Stimulated activated naive CD8-positive, alpha-beta T cell treated with anti-CD3 and anti-CD28 coated beads, Interleukin-15, Interleukin-2, amounts not matched to agents 100 ng/mL and 50 ng/mL, for 24 hours (primary cell): Measurements from ENCODE around the gene FKBP9.
"Not testable (repeated sequence)": the region's sequence is repeated elsewhere in the genome, so short reads cannot be mapped to it uniquely, and the experiment has no call there.

Experiments
- H3K27ac Mint-ChIP-seq: one replicate; pipeline ENCODE4 v1.8.0; 2021; ENCODE audit warnings: mild to moderate bottlenecking, mixed read lengths
- H3K27me3 Mint-ChIP-seq: one replicate; pipeline ENCODE4 v1.8.0; 2021; ENCODE audit warnings: mixed read lengths
- H3K36me3 Mint-ChIP-seq: one replicate; pipeline ENCODE4 v1.8.0; 2021; ENCODE audit warnings: low read depth, mixed read lengths
- H3K4me1 Mint-ChIP-seq: one replicate; pipeline ENCODE4 v1.8.0; 2021; ENCODE audit warnings: low read depth, mixed read lengths
- H3K4me3 Mint-ChIP-seq: one replicate; pipeline ENCODE4 v1.8.0; 2021; ENCODE audit warnings: mild to moderate bottlenecking, mixed read lengths
- H3K9me3 Mint-ChIP-seq: one replicate; pipeline ENCODE4 v1.8.0; 2021; ENCODE audit warnings: mixed read lengths

FKBP9 gene

GRCh38 chr7:32979246-32979645 lies 22.0 kb downstream of the FKBP9 start:
- H3K36me3 Mint-ChIP-seq, H3K9me3 Mint-ChIP-seq, H3K27ac Mint-ChIP-seq, H3K4me1 Mint-ChIP-seq, H3K4me3 Mint-ChIP-seq, H3K27me3 Mint-ChIP-seq: not testable (repeated sequence)

GRCh38 chr7:32979902-32980301 lies 22.7 kb downstream of the FKBP9 start:
- H3K27ac Mint-ChIP-seq, H3K9me3 Mint-ChIP-seq, H3K4me3 Mint-ChIP-seq, H3K4me1 Mint-ChIP-seq, H3K36me3 Mint-ChIP-seq: not testable (repeated sequence)
- peaks cover 13% of the 10 kb centered on the region for H3K27me3 Mint-ChIP-seq

- peaks cover 30% of the 10 kb centered on the region for H3K27me3 Mint-ChIP-seq
- H3K27ac Mint-ChIP-seq, H3K4me3 Mint-ChIP-seq, H3K36me3 Mint-ChIP-seq, H3K9me3 Mint-ChIP-seq: not testable (repeated sequence)
- H3K4me1 Mint-ChIP-seq = peaks cover 24% of the 10 kb centered on the region
Measured at GRCh38 chr7:32988148-32988547, 30.9 kb downstream of the FKBP9 start.

- H3K27me3 Mint-ChIP-seq = peaks cover 33% of the 10 kb centered on the region
- H3K36me3 Mint-ChIP-seq, H3K27ac Mint-ChIP-seq, H3K9me3 Mint-ChIP-seq, H3K4me3 Mint-ChIP-seq: not testable (repeated sequence)
- peaks cover 27% of the 10 kb centered on the region for H3K4me1 Mint-ChIP-seq
Measured at GRCh38 chr7:32991068-32991585, 33.9 kb downstream of the FKBP9 start.

- not testable (repeated sequence) for H3K27ac Mint-ChIP-seq, H3K36me3 Mint-ChIP-seq, H3K9me3 Mint-ChIP-seq, H3K4me3 Mint-ChIP-seq
- H3K4me1 Mint-ChIP-seq = peaks cover 27% of the 10 kb centered on the region
- H3K27me3 Mint-ChIP-seq = peaks cover 33% of the 10 kb centered on the region
Measured at GRCh38 chr7:32991975-32992700, 34.9 kb downstream of the FKBP9 start.

GRCh38 chr7:32992750-32993149 lies 35.5 kb downstream of the FKBP9 start:
- H3K27ac Mint-ChIP-seq, H3K9me3 Mint-ChIP-seq, H3K4me3 Mint-ChIP-seq, H3K36me3 Mint-ChIP-seq: not testable (repeated sequence)
- Mint-ChIP-seq H3K4me1 (peaks cover 27% of the 10 kb centered on the region), H3K27me3 (peaks cover 34% of the 10 kb centered on the region)

GRCh38 chr7:32997956-32998355 lies 40.7 kb downstream of the FKBP9 start:
- not testable (repeated sequence) for H3K36me3 Mint-ChIP-seq, H3K4me3 Mint-ChIP-seq, H3K27ac Mint-ChIP-seq, H3K9me3 Mint-ChIP-seq, H3K4me1 Mint-ChIP-seq
- H3K27me3 Mint-ChIP-seq = peaks cover 27% of the 10 kb centered on the region

- H3K4me1 Mint-ChIP-seq, H3K4me3 Mint-ChIP-seq, H3K36me3 Mint-ChIP-seq, H3K9me3 Mint-ChIP-seq, H3K27ac Mint-ChIP-seq: not testable (repeated sequence)
- H3K27me3 Mint-ChIP-seq = peaks cover 21% of the 10 kb centered on the region
Measured at GRCh38 chr7:32998361-32999171, 41.3 kb downstream of the FKBP9 start.

- not testable (repeated sequence) for H3K27ac Mint-ChIP-seq, H3K36me3 Mint-ChIP-seq, H3K4me1 Mint-ChIP-seq, H3K4me3 Mint-ChIP-seq, H3K9me3 Mint-ChIP-seq
- peaks cover 18% of the 10 kb centered on the region for H3K27me3 Mint-ChIP-seq
Measured at GRCh38 chr7:32999380-32999779, 42.1 kb downstream of the FKBP9 start.

GRCh38 chr7:33003111-33003510 lies 45.9 kb downstream of the FKBP9 start:
- not testable (repeated sequence) for H3K36me3 Mint-ChIP-seq, H3K4me3 Mint-ChIP-seq, H3K27ac Mint-ChIP-seq, H3K4me1 Mint-ChIP-seq, H3K9me3 Mint-ChIP-seq
- peaks cover 15% of the 10 kb centered on the region for H3K27me3 Mint-ChIP-seq

- not testable (repeated sequence) for H3K4me1 Mint-ChIP-seq, H3K9me3 Mint-ChIP-seq, H3K4me3 Mint-ChIP-seq, H3K27me3 Mint-ChIP-seq, H3K27ac Mint-ChIP-seq, H3K36me3 Mint-ChIP-seq
Measured at GRCh38 chr7:33004104-33004616, 46.9 kb downstream of the FKBP9 start.

- not testable (repeated sequence) for H3K4me1 Mint-ChIP-seq, H3K36me3 Mint-ChIP-seq, H3K4me3 Mint-ChIP-seq, H3K9me3 Mint-ChIP-seq, H3K27ac Mint-ChIP-seq, H3K27me3 Mint-ChIP-seq
Measured at GRCh38 chr7:33005193-33005592, 48.0 kb downstream of the FKBP9 start.

- H3K4me3 Mint-ChIP-seq, H3K36me3 Mint-ChIP-seq: not testable (repeated sequence)
Measured at GRCh38 chr7:33005690-33006089, 48.5 kb downstream of the FKBP9 start.

GRCh38 chr7:33009734-33010133 lies 52.5 kb downstream of the FKBP9 start:
- H3K27ac Mint-ChIP-seq = peak overlapping the region; percentile 0
- H3K4me3 Mint-ChIP-seq = no peak overlapping the region
- no peaks in the 10 kb centered on the region for H3K27me3 Mint-ChIP-seq
- no peaks in the 10 kb centered on the region for H3K9me3 Mint-ChIP-seq
- H3K36me3 Mint-ChIP-seq = peaks cover 38% of the 10 kb centered on the region
- H3K4me1 Mint-ChIP-seq = no peaks in the 10 kb centered on the region

More at GRCh38 chr7:33005690-33006089, 48.5 kb downstream of the FKBP9 start:
- H3K9me3 Mint-ChIP-seq, H3K27me3 Mint-ChIP-seq, H3K27ac Mint-ChIP-seq, H3K4me1 Mint-ChIP-seq: not testable (repeated sequence)

GRCh38 chr7:33012364-33012763 lies 55.1 kb downstream of the FKBP9 start:
- H3K36me3 Mint-ChIP-seq = peaks cover 49% of the 10 kb centered on the region
- no peaks in the 10 kb centered on the region for H3K4me1 Mint-ChIP-seq
- no peaks in the 10 kb centered on the region for H3K9me3 Mint-ChIP-seq
- no peaks in the 10 kb centered on the region for H3K27me3 Mint-ChIP-seq
- H3K4me3 Mint-ChIP-seq = no peak overlapping the region
- H3K27ac Mint-ChIP-seq = no peak overlapping the region
